Glutamatergic neuron (in vitro differentiated cells): ENCODE results near the gene COL4A1. TPM values are rescaled to one million over a fixed set of nuclear protein-coding genes. Genes with fewer than 3 reads are reported as not detected.

Source experiments
- DNase-seq: peaks from one replicate; pipeline ENCODE4 v3.0.0; 2022
- H3K27ac Mint-ChIP-seq: one replicate; pipeline ENCODE4 v1.8.0; 2020; ENCODE audit warnings: mild to moderate bottlenecking, mixed read lengths, inconsistent platforms; ENCODE audit not compliant: unreplicated experiment
- H3K27me3 Mint-ChIP-seq: one replicate; pipeline ENCODE4 v1.8.0; 2020; ENCODE audit warnings: mild to moderate bottlenecking, moderate library complexity, mixed read lengths, inconsistent platforms; ENCODE audit not compliant: unreplicated experiment
- H3K36me3 Mint-ChIP-seq: one replicate; pipeline ENCODE4 v1.8.0; 2020; ENCODE audit warnings: mild to moderate bottlenecking, mixed read lengths, inconsistent platforms; ENCODE audit not compliant: unreplicated experiment
- H3K4me1 Mint-ChIP-seq: one replicate; pipeline ENCODE4 v1.8.0; 2020; ENCODE audit warnings: mild to moderate bottlenecking, low read depth, mixed read lengths, inconsistent platforms; ENCODE audit not compliant: unreplicated experiment
- H3K4me3 Mint-ChIP-seq: one replicate; pipeline ENCODE4 v1.8.0; 2020; ENCODE audit warnings: mild to moderate bottlenecking, mixed read lengths, inconsistent platforms; ENCODE audit not compliant: unreplicated experiment
- H3K9me3 Mint-ChIP-seq: one replicate; pipeline ENCODE4 v1.8.0; 2020; ENCODE audit warnings: mild to moderate bottlenecking, moderate library complexity, mixed read lengths, inconsistent platforms; ENCODE audit not compliant: unreplicated experiment
- CTCF ChIP-seq: fragments of 200-600 bp; sonication (generic); IDR thresholded peaks from one replicate; pipeline ENCODE4 v1.5.0; 2021; ENCODE audit not compliant: partially characterized antibody, unreplicated experiment
- total RNA-seq: library from RNA; stranded (reverse); fragmentation: NEBNext Ultra II Directional; extraction: Animal tissue kit (Norgen Biotek cat#: 25700); gene quantifications from one replicate; pipeline ENCODE4 v1.2.1, GENCODE V29; 2021; ENCODE audit not compliant: unreplicated experiment

Gene COL4A1
- total RNA-seq, 1 donor from 2014 or later = 14.6 TPM

GRCh38 chr13:110125613-110126272, 181.2 kb downstream of the COL4A1 start:
- Mint-ChIP-seq H3K4me1 (peaks cover 13% of the 10 kb centered on the region), H3K36me3 (no peaks in the 10 kb centered on the region), H3K27me3 (peaks cover 13% of the 10 kb centered on the region), H3K27ac (no peak overlapping the region), H3K4me3 (no peak overlapping the region), H3K9me3 (peaks cover 3% of the 10 kb centered on the region)
- TF ChIP-seq CTCF = no peak
- no peak for DNase-seq

- Mint-ChIP-seq H3K4me3 (no peak overlapping the region), H3K27ac (no peak overlapping the region), H3K4me1 (peaks cover 10% of the 10 kb centered on the region), H3K27me3 (peaks cover 16% of the 10 kb centered on the region), H3K9me3 (peaks cover 3% of the 10 kb centered on the region), H3K36me3 (no peaks in the 10 kb centered on the region)
- no peak for TF ChIP-seq CTCF
- DNase-seq = no peak
These were observed 181.8 kb downstream of the COL4A1 start for GRCh38 chr13:110125157-110125556.

- no peak for TF ChIP-seq CTCF
- Mint-ChIP-seq H3K4me1 (peaks cover 10% of the 10 kb centered on the region), H3K27ac (no peak overlapping the region), H3K36me3 (no peaks in the 10 kb centered on the region), H3K4me3 (no peak overlapping the region), H3K27me3 (peaks cover 11% of the 10 kb centered on the region), H3K9me3 (peaks cover 2% of the 10 kb centered on the region)
- DNase-seq = no peak
These were observed 182.6 kb downstream of the COL4A1 start for GRCh38 chr13:110124201-110124940.

DNA sequence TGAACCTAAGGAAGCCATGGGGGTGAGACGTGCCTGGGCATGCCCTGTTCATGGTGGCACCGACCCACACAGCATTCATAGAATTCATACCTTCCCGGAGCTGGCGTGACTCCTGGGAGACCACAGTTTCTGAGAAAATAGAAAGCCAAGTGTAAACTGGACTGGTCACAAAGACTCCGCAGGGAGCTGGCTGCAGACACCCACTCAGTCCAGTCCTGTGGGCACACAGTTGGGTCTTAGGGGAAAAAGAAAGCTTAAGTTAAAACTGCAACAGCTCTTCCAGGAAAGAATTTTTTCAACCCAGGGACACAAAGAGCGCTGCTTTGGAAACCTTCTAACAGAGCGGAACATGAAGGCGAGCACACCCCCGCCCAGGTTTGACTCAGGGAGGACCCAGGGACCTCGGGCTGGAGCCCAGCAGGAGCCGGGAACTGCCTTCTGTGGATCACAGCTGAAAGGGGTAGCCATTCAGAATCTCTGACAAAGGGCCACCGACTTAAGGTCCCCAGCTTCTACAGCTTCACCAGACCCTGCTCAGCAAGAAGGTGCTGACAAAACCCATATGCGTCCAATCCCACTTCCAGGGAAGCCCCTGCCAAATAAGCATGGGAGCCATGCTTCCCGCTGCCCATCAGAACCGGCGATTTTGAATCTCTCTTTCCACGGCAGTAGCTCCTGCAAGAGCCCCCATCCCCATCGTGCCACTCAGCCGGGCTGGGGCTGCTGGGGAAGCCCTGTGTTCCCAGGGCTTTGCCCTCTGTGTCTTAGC, 183.7 kb downstream of the COL4A1 start:
- Mint-ChIP-seq H3K4me1 (peaks cover 10% of the 10 kb centered on the region), H3K27me3 (peaks cover 11% of the 10 kb centered on the region), H3K4me3 (no peak overlapping the region), H3K27ac (no peak overlapping the region), H3K36me3 (no peaks in the 10 kb centered on the region), H3K9me3 (peaks cover 2% of the 10 kb centered on the region)
- no peak for DNase-seq
- no peak for TF ChIP-seq CTCF
